Skeletal muscle tissue (tissue), 4 donors: ENCODE measurements around the gene ALDOC. TPM values are rescaled to one million over a fixed set of nuclear protein-coding genes. Genes with fewer than 3 reads are reported as not detected.

Experiments used
- H3K27ac ChIP-seq: one replicate; pipeline ENCODE4 v1.7.0; 2013; ENCODE audit warnings: mild to moderate bottlenecking, low read depth, low read length, inconsistent platforms
- H3K27me3 ChIP-seq, 3 donors: one replicate each; pipeline ENCODE4 v1.7.0; 2013; ENCODE audit warnings: low read length in 3 of 3; ENCODE audit not compliant: control insufficient read depth in 3 of 3, insufficient read depth in 3 of 3
- H3K36me3 ChIP-seq, 3 donors: one replicate each; pipeline ENCODE4 v1.7.0; 2013; ENCODE audit warnings: low read length in 3 of 3; ENCODE audit not compliant: control insufficient read depth in 3 of 3, insufficient read depth in 3 of 3
- H3K4me1 ChIP-seq, 3 donors: one replicate each; pipeline ENCODE4 v1.7.0; 2013; ENCODE audit warnings: low read length in 3 of 3, mild to moderate bottlenecking in 3 of 3; ENCODE audit not compliant: control insufficient read depth in 3 of 3, insufficient read depth in 3 of 3
- H3K4me3 ChIP-seq, 3 donors: one replicate each; pipeline ENCODE4 v1.7.0; 2013; ENCODE audit warnings: low read length in 3 of 3
- H3K9ac ChIP-seq, 3 donors: one replicate each; pipeline ENCODE4 v1.7.0; 2013; ENCODE audit warnings: low read length in 3 of 3, mild to moderate bottlenecking in 3 of 3, moderate library complexity in 2 of 3, low read depth in 1 of 3
- H3K9me3 ChIP-seq, 3 donors: one replicate each; pipeline ENCODE4 v1.7.0; 2013; ENCODE audit warnings: low read length in 3 of 3; ENCODE audit not compliant: control insufficient read depth in 3 of 3
- total RNA-seq: library from RNA; depleted of rRNA; stranded (reverse); fragments of >200 nt; gene quantifications from one replicate; pipeline ENCODE4 v1.2.3, GENCODE V29; 2014
- donor health status: Osteomylitis.

Gene ALDOC
- total RNA-seq, 1 donor from 2014 or later = 4.7 TPM

- H3K27ac ChIP-seq = no peak overlapping the region
Measured at GRCh38 chr17:28536532-28537218, 40.0 kb downstream of the ALDOC start.

GRCh38 chr17:28534740-28535375 is 41.8 kb downstream of the ALDOC start:
- Histone ChIP-seq H3K4me3 (no peak overlapping the region), H3K4me1 (no peaks in the 10 kb centered on the region), H3K27me3 (peaks cover 0 to 9% (median 4%) of the 10 kb centered on the region in 3 donors), H3K9ac (no peak overlapping the region), H3K9me3 (no peaks in the 10 kb centered on the region), H3K36me3 (no peaks in the 10 kb centered on the region), H3K27ac (no peak overlapping the region)

More at GRCh38 chr17:28536532-28537218, 40.0 kb downstream of the ALDOC start:
- Histone ChIP-seq H3K36me3 (no peaks in the 10 kb centered on the region), H3K9me3 (no peaks in the 10 kb centered on the region), H3K4me1 (no peaks in the 10 kb centered on the region), H3K9ac (no peak overlapping the region), H3K27me3 (peaks cover 0 to 4% (median 0%) of the 10 kb centered on the region in 3 donors), H3K4me3 (no peak overlapping the region)

GRCh38 chr17:28533091-28533807 is 43.4 kb downstream of the ALDOC start:
- peaks cover 0 to 9% (median 4%) of the 10 kb centered on the region in 3 donors for H3K27me3 ChIP-seq
- no peaks in the 10 kb centered on the region for H3K36me3 ChIP-seq
- H3K9me3 ChIP-seq = no peaks in the 10 kb centered on the region
- no peak overlapping the region for H3K9ac ChIP-seq
- no peaks in the 10 kb centered on the region for H3K4me1 ChIP-seq
- H3K27ac ChIP-seq = no peak overlapping the region
- H3K4me3 ChIP-seq = no peak overlapping the region

GRCh38 chr17:28532050-28532960 is 44.4 kb downstream of the ALDOC start:
- Histone ChIP-seq H3K9me3 (no peaks in the 10 kb centered on the region), H3K4me3 (no peak overlapping the region), H3K4me1 (no peaks in the 10 kb centered on the region), H3K9ac (no peak overlapping the region), H3K27me3 (peaks cover 0 to 9% (median 4%) of the 10 kb centered on the region in 3 donors), H3K27ac (no peak overlapping the region), H3K36me3 (no peaks in the 10 kb centered on the region)

- Histone ChIP-seq H3K4me1 (no peaks in the 10 kb centered on the region), H3K9me3 (no peaks in the 10 kb centered on the region), H3K27ac (no peak overlapping the region), H3K4me3 (no peak overlapping the region), H3K27me3 (peaks cover 0 to 9% (median 4%) of the 10 kb centered on the region in 3 donors), H3K9ac (no peak overlapping the region), H3K36me3 (no peaks in the 10 kb centered on the region)
Measured at GRCh38 chr17:28530926-28531325, 45.8 kb downstream of the ALDOC start.

- Histone ChIP-seq H3K9ac (no peak overlapping the region), H3K9me3 (no peaks in the 10 kb centered on the region), H3K4me1 (no peaks in the 10 kb centered on the region), H3K4me3 (no peak overlapping the region), H3K27ac (no peak overlapping the region), H3K27me3 (peaks cover 0 to 9% (median 4%) of the 10 kb centered on the region in 3 donors), H3K36me3 (no peaks in the 10 kb centered on the region)
Measured at GRCh38 chr17:28530250-28530649, 46.4 kb downstream of the ALDOC start.

- no peaks in the 10 kb centered on the region for H3K36me3 ChIP-seq
- no peaks in the 10 kb centered on the region for H3K9me3 ChIP-seq
- H3K9ac ChIP-seq = no peak overlapping the region
- no peak overlapping the region for H3K27ac ChIP-seq
- no peak overlapping the region for H3K4me3 ChIP-seq
- H3K27me3 ChIP-seq = peaks cover 0 to 9% (median 4%) of the 10 kb centered on the region in 3 donors
- H3K4me1 ChIP-seq = no peaks in the 10 kb centered on the region
Measured at GRCh38 chr17:28529013-28529400, 47.7 kb downstream of the ALDOC start.

GRCh38 chr17:28528327-28529012 is 48.2 kb downstream of the ALDOC start:
- no peaks in the 10 kb centered on the region for H3K4me1 ChIP-seq
- no peaks in the 10 kb centered on the region for H3K9me3 ChIP-seq
- no peak overlapping the region for H3K9ac ChIP-seq
- H3K36me3 ChIP-seq = no peaks in the 10 kb centered on the region
- no peak overlapping the region for H3K27ac ChIP-seq
- H3K4me3 ChIP-seq = no peak overlapping the region
- H3K27me3 ChIP-seq = peaks cover 0 to 9% (median 1%) of the 10 kb centered on the region in 3 donors

GRCh38 chr17:28527859-28528258 is 48.8 kb downstream of the ALDOC start:
- H3K9ac ChIP-seq = no peak overlapping the region
- H3K4me1 ChIP-seq = no peaks in the 10 kb centered on the region
- peaks cover 0 to 9% (median 0%) of the 10 kb centered on the region in 3 donors for H3K27me3 ChIP-seq
- H3K36me3 ChIP-seq = no peaks in the 10 kb centered on the region
- H3K27ac ChIP-seq = no peak overlapping the region
- H3K4me3 ChIP-seq = no peak overlapping the region
- no peaks in the 10 kb centered on the region for H3K9me3 ChIP-seq
